ENCODE results near the gene STIM1.

DNA sequence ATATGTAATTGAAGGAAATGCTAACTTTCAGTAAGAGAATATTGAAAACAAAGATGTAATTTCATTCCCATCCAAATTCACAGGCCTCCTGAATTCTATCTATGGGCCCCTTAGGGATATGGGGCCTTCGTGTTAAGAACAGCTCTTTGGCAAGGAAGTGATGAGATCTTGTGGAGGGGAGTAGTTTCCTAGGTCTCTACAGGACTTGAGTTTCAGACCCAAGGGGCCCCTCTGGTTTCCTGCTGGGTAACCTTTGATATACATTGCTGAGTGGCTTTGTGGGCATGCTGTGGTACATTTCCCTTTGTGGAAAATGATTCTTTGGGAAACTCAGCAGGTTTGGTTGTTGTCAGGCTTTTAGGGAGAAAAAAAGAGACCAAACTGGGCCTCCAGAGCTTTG is 6.2 kb downstream of the STIM1 start:
- TF ChIP-seq, protein P1, sequence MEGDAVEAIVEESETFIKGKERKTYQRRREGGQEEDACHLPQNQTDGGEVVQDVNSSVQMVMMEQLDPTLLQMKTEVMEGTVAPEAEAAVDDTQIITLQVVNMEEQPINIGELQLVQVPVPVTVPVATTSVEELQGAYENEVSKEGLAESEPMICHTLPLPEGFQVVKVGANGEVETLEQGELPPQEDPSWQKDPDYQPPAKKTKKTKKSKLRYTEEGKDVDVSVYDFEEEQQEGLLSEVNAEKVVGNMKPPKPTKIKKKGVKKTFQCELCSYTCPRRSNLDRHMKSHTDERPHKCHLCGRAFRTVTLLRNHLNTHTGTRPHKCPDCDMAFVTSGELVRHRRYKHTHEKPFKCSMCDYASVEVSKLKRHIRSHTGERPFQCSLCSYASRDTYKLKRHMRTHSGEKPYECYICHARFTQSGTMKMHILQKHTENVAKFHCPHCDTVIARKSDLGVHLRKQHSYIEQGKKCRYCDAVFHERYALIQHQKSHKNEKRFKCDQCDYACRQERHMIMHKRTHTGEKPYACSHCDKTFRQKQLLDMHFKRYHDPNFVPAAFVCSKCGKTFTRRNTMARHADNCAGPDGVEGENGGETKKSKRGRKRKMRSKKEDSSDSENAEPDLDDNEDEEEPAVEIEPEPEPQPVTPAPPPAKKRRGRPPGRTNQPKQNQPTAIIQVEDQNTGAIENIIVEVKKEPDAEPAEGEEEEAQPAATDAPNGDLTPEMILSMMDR (conservative IDR thresholded peaks at IDR 0.05): no peak
- TF ChIP-seq EZH2 (IDR thresholded peaks at IDR 0.05; ENCODE audit: low read depth): no peak
